KMS-11 (cell line): Measurements from ENCODE around the gene HMOX1.
"Not testable (repeated sequence)": the region's sequence is repeated elsewhere in the genome, so short reads cannot be mapped to it uniquely, and the experiment has no call there.

ENCODE experiments used
- H2AFZ ChIP-seq: fragments of 200-600 bp; sonication (generic); 2 replicates; pipeline ENCODE4 v1.6.1; 2016; ENCODE audit warnings: antibody characterized with exemption, mixed run types, low read depth
- H3K27ac ChIP-seq: fragments of 200-600 bp; sonication (generic); 2 replicates; pipeline ENCODE4 v1.6.1; 2016; ENCODE audit warnings: mild to moderate bottlenecking, mixed run types
- H3K27me3 ChIP-seq: fragments of 200-600 bp; sonication (generic); 2 replicates; pipeline ENCODE4 v1.6.1; 2017; ENCODE audit warnings: mild to moderate bottlenecking, low read depth, mixed run types, moderate library complexity; ENCODE audit not compliant: insufficient read depth
- H3K36me3 ChIP-seq: fragments of 200-600 bp; sonication (generic); 2 replicates; pipeline ENCODE4 v1.6.1; 2017; ENCODE audit warnings: mild to moderate bottlenecking, mixed run types; ENCODE audit not compliant: insufficient read depth
- H3K4me1 ChIP-seq: fragments of 200-600 bp; sonication (generic); 2 replicates; pipeline ENCODE4 v1.6.1; 2016; ENCODE audit warnings: mild to moderate bottlenecking, low read depth, mixed run types; ENCODE audit not compliant: poor library complexity, severe bottlenecking
- H3K4me2 ChIP-seq: fragments of 200-600 bp; sonication (generic); 2 replicates; pipeline ENCODE4 v1.7.0; 2016; ENCODE audit warnings: mild to moderate bottlenecking, mixed run types
- H3K4me3 ChIP-seq: fragments of 200-600 bp; sonication (generic); IDR thresholded peaks from 2 replicates; pipeline ENCODE4 v1.6.1; 2017; ENCODE audit warnings: low read depth, low read length, mixed read lengths; ENCODE audit not compliant: insufficient read depth
- H3K79me2 ChIP-seq: fragments of 200-600 bp; sonication (generic); 2 replicates; pipeline ENCODE4 v1.6.1; 2016; ENCODE audit warnings: low read depth, mixed run types; ENCODE audit not compliant: insufficient read depth
- H3K9ac ChIP-seq: fragments of 200-600 bp; sonication (generic); 2 replicates; pipeline ENCODE4 v1.6.1; 2016; ENCODE audit warnings: mild to moderate bottlenecking, mixed run types
- H4K20me1 ChIP-seq: fragments of 200-600 bp; sonication (generic); 2 replicates; pipeline ENCODE4 v1.6.1; 2016; ENCODE audit warnings: mild to moderate bottlenecking, mixed run types; ENCODE audit not compliant: insufficient read depth
- CTCF ChIP-seq: fragments of 200-600 bp; sonication (generic); conservative IDR thresholded peaks from 2 replicates; pipeline ENCODE4 v1.6.1; 2017; ENCODE audit warnings: low read depth, mild to moderate bottlenecking, antibody characterized with exemption, low read length, moderate library complexity, mixed read lengths

HMOX1 gene

GRCh38 chr22:35361001-35361558, 19.8 kb upstream of the HMOX1 start:
- no peak overlapping the region for H3K4me2 ChIP-seq
- TF ChIP-seq CTCF = no peak
- H3K27ac ChIP-seq = no peak overlapping the region
- H3K4me3 ChIP-seq = no peak overlapping the region
- no peaks in the 10 kb centered on the region for H4K20me1 ChIP-seq
- H3K36me3 ChIP-seq = no peaks in the 10 kb centered on the region
- no peaks in the 10 kb centered on the region for H3K4me1 ChIP-seq
- H3K27me3 ChIP-seq = no peaks in the 10 kb centered on the region
- no peak overlapping the region for H2AFZ ChIP-seq
- H3K9ac ChIP-seq = no peak overlapping the region
- H3K79me2 ChIP-seq = no peaks in the 10 kb centered on the region

GRCh38 chr22:35363566-35364086, 17.3 kb upstream of the HMOX1 start:
- H3K27ac ChIP-seq = no peak overlapping the region
- TF ChIP-seq CTCF = no peak

GRCh38 chr22:35364230-35364629, 16.7 kb upstream of the HMOX1 start:
- H3K4me3 ChIP-seq, H3K4me2 ChIP-seq, H3K4me1 ChIP-seq, H2AFZ ChIP-seq, H3K79me2 ChIP-seq, H3K27me3 ChIP-seq, H3K9ac ChIP-seq, H4K20me1 ChIP-seq, H3K27ac ChIP-seq, H3K36me3 ChIP-seq: not testable (repeated sequence)

More at GRCh38 chr22:35363566-35364086, 17.3 kb upstream of the HMOX1 start:
- H3K4me3 ChIP-seq = no peak overlapping the region
- H4K20me1 ChIP-seq = no peaks in the 10 kb centered on the region
- H2AFZ ChIP-seq = no peak overlapping the region
- no peaks in the 10 kb centered on the region for H3K27me3 ChIP-seq
- H3K36me3 ChIP-seq = no peaks in the 10 kb centered on the region
- no peaks in the 10 kb centered on the region for H3K79me2 ChIP-seq
- no peaks in the 10 kb centered on the region for H3K4me1 ChIP-seq
- no peak overlapping the region for H3K4me2 ChIP-seq
- H3K9ac ChIP-seq = no peak overlapping the region

- Histone ChIP-seq H3K4me2 (no peak overlapping the region), H4K20me1 (no peaks in the 10 kb centered on the region), H3K27ac (no peak overlapping the region), H2AFZ (no peak overlapping the region), H3K9ac (no peak overlapping the region), H3K4me1 (peaks cover 10% of the 10 kb centered on the region), H3K4me3 (no peak overlapping the region), H3K27me3 (no peaks in the 10 kb centered on the region), H3K79me2 (no peaks in the 10 kb centered on the region), H3K36me3 (no peaks in the 10 kb centered on the region)
- no peak for TF ChIP-seq CTCF
Observed at GRCh38 chr22:35367331-35367886, 13.5 kb upstream of the HMOX1 start.

GRCh38 chr22:35368386-35368785, 12.5 kb upstream of the HMOX1 start:
- H3K4me3 ChIP-seq = no peak overlapping the region
- H3K9ac ChIP-seq = no peak overlapping the region
- peaks cover 10% of the 10 kb centered on the region for H3K4me1 ChIP-seq
- TF ChIP-seq CTCF = no peak
- no peaks in the 10 kb centered on the region for H4K20me1 ChIP-seq
- no peak overlapping the region for H3K4me2 ChIP-seq
- H3K27ac ChIP-seq = no peak overlapping the region
- no peaks in the 10 kb centered on the region for H3K27me3 ChIP-seq
- no peak overlapping the region for H2AFZ ChIP-seq
- no peaks in the 10 kb centered on the region for H3K36me3 ChIP-seq
- H3K79me2 ChIP-seq = no peaks in the 10 kb centered on the region
